ENCODE data around the gene RAET1E.

DNA sequence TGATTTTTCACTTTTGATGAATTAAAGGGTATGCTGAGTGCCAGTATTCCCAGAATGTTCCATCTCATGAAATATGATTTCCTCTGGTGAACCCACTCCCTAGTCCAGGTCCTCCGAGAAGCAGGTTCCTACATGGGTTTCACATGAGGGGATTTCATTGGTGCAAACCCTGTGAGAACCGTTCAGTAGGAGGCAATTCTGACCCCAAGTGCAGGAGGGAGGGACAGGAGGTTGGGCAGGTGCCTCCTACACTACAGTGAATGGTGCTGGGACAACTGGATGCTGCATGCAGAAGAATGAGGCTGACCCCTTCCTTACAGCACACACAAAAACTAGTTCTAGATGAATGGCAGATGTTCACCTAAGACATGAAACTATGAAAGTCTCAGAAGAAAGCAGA lies 38.8 kb upstream of the RAET1E start:
- TF ChIP-seq EZH2 (IDR thresholded peaks at IDR 0.05; ENCODE audit: borderline replicate concordance, low read depth, low read length, severe bottlenecking), result no peak
- TF ChIP-seq, protein P1, sequence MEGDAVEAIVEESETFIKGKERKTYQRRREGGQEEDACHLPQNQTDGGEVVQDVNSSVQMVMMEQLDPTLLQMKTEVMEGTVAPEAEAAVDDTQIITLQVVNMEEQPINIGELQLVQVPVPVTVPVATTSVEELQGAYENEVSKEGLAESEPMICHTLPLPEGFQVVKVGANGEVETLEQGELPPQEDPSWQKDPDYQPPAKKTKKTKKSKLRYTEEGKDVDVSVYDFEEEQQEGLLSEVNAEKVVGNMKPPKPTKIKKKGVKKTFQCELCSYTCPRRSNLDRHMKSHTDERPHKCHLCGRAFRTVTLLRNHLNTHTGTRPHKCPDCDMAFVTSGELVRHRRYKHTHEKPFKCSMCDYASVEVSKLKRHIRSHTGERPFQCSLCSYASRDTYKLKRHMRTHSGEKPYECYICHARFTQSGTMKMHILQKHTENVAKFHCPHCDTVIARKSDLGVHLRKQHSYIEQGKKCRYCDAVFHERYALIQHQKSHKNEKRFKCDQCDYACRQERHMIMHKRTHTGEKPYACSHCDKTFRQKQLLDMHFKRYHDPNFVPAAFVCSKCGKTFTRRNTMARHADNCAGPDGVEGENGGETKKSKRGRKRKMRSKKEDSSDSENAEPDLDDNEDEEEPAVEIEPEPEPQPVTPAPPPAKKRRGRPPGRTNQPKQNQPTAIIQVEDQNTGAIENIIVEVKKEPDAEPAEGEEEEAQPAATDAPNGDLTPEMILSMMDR (IDR thresholded peaks at IDR 0.05; ENCODE audit: extremely low read depth in 1 of 2, insufficient read depth in 1 of 2, low read depth in 1 of 2, low read length in 2 of 2), result no peak
- TF ChIP-seq POLR2A (IDR thresholded peaks at IDR 0.05; ENCODE audit: low read depth, low read length), result no peak
- TF ChIP-seq FOS (IDR thresholded peaks at IDR 0.05; ENCODE audit: borderline replicate concordance, insufficient read depth, low read length), result no peak
